ENCODE results near the gene NPAS3. TPM values are rescaled to one million over a fixed set of nuclear protein-coding genes. Genes with fewer than 3 reads are reported as not detected.

Gene NPAS3
- total and polyA plus RNA-seq, 2 of the 13 experiments (the other 11 are each of a cell fraction or from before 2014, with no cell fraction given), result not detected

DNA sequence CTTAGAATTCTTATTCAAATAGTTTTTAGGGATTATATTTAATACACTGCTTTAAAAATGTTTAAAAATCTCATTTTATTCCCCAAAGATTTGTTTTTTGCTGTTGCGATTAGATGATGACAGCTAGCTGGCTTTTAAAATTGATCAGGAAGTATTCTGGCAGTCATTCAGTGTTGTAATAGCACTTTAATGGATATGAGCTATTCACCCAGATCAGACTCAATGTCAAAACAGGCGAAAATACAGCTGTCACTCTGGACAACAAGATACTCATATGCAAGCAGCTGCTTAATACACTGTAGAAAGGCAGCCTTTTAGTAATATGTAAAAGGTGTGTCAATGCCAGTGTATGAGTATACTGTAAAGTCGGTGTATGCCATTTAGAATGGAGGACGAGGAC is 91.7 kb downstream of the NPAS3 start (continued):
- TF ChIP-seq DZIP1 (CRISPR knock-in tag; IDR thresholded peaks at IDR 0.05), result no peak

DNA sequence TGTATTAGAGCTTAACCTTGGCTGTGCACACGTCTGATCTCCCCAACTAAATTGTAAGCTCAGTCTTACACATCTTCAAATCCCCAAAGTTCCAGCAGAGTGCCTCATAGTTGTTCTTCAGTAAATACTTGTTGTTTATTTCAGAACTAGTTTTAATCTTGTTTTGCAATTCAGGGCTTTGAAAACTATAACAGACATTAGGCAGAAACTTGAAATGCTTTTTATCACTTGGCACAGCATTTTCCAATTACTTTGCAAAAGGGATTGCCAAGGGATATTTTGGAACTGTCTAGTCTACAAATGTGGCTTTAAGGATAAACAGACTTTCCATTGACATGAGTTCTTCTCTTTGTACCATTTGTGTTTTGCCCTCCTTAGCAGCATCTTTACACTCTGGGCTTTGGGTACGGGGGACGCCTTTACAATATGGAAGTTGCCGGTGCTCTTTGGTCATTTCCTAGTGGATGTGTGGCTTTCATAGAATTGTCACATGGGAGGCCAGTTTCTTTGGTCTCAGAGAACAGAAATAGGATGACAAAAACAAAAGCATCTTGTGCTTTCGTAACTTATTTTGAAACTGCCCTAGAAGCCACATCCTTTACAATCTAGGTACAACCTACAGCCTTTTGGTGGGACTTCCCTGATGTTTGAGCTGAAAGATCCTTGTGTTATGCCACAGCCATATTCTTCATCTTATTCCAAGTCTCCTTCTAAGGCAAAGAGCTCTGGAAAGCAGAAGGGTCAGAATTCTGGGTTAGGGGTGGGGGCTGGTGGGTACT is 96.9 kb downstream of the NPAS3 start:
- Histone ChIP-seq H3K4me1 (ENCODE audit: insufficient read depth, low read length) (no peaks in the 10 kb centered on the region), H3K4me3 (replicated peaks in 1 of 3; ENCODE audit: insufficient read depth in 1 of 3, low read depth in 2 of 3, low read length in 3 of 3) (no peak overlapping the region), H3K9me3 (ENCODE audit: low read length) (peaks cover 44% of the 10 kb centered on the region), H2AFZ (ENCODE audit: low read length) (no peak overlapping the region), H3K27me3 (ENCODE audit: control insufficient read depth in 1 of 2, insufficient read depth in 2 of 2, low read length in 2 of 2) (no peaks in the 10 kb centered on the region), H3K36me3 (replicated peaks in 1 of 2; ENCODE audit: control insufficient read depth in 1 of 2, insufficient read depth in 2 of 2, low read length in 2 of 2) (no peaks in the 10 kb centered on the region), H3K4me2 (ENCODE audit: low read depth, low read length) (no peak overlapping the region), H3K27ac (ENCODE audit: extremely low read length, insufficient read depth, low read length) (no peak overlapping the region), H4K20me1 (ENCODE audit: insufficient read depth, low read length) (no peaks in the 10 kb centered on the region), H3K9ac (ENCODE audit: insufficient read depth, low read depth, low read length) (no peak overlapping the region), H3K79me2 (ENCODE audit: insufficient read depth, low read length) (no peaks in the 10 kb centered on the region)
- POLR2A ChIA-PET, result no interaction called here
- DNase-seq (ENCODE audit: low spot score), result no peak
- in situ Hi-C loops (cut with HindIII; ENCODE audit: extremely low pct_ligation_motif_present, low pct_unique_long_range_greater_than_20kb), result no loop called here
- intact Hi-C loops (cut with micrococcal nuclease; ENCODE audit: unreplicated experiment), result no loop called here
- FAIRE-seq, result no peak
- no peak for ATAC-seq
- 6% methylated on average over 5 of the region's 5 CpGs for WGBS (ENCODE audit: low lambda C conversion rate)
- CTCF ChIA-PET (ENCODE audit: low intra/inter-chr PET ratio, low total read pairs), result no interaction called here
- BruUV-seq (replicated peaks), result no TSS peak
- TF ChIP-seq TFAP4 (IDR thresholded peaks at IDR 0.05; ENCODE audit: borderline replicate concordance, low read depth) (no peak), ZFP90 (CRISPR knock-in tag; IDR thresholded peaks at IDR 0.05; ENCODE audit: borderline replicate concordance) (no peak), ZNF484 (CRISPR knock-in tag; IDR thresholded peaks at IDR 0.05; ENCODE audit: borderline replicate concordance, low read depth) (no peak), MED13 (CRISPR knock-in tag; IDR thresholded peaks at IDR 0.05) (no peak), ZNF614 (CRISPR knock-in tag; IDR thresholded peaks at IDR 0.05; ENCODE audit: borderline replicate concordance) (no peak), SALL2 (CRISPR knock-in tag; IDR thresholded peaks at IDR 0.05) (no peak), MIER3 (CRISPR knock-in tag; IDR thresholded peaks at IDR 0.05; ENCODE audit: borderline replicate concordance) (no peak), ZFP36L1 (CRISPR knock-in tag; IDR thresholded peaks at IDR 0.05) (no peak), ZNF18 (CRISPR knock-in tag; IDR thresholded peaks at IDR 0.05; ENCODE audit: insufficient replicate concordance) (no peak)
- TF ChIP-seq, protein P1, sequence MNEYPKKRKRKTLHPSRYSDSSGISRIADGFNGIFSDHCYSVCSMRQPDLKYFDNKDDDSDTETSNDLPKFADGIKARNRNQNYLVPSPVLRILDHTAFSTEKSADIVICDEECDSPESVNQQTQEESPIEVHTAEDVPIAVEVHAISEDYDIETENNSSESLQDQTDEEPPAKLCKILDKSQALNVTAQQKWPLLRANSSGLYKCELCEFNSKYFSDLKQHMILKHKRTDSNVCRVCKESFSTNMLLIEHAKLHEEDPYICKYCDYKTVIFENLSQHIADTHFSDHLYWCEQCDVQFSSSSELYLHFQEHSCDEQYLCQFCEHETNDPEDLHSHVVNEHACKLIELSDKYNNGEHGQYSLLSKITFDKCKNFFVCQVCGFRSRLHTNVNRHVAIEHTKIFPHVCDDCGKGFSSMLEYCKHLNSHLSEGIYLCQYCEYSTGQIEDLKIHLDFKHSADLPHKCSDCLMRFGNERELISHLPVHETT (CRISPR knock-in tag; conservative IDR thresholded peaks at IDR 0.05), result no peak
- TF ChIP-seq, protein P2, sequence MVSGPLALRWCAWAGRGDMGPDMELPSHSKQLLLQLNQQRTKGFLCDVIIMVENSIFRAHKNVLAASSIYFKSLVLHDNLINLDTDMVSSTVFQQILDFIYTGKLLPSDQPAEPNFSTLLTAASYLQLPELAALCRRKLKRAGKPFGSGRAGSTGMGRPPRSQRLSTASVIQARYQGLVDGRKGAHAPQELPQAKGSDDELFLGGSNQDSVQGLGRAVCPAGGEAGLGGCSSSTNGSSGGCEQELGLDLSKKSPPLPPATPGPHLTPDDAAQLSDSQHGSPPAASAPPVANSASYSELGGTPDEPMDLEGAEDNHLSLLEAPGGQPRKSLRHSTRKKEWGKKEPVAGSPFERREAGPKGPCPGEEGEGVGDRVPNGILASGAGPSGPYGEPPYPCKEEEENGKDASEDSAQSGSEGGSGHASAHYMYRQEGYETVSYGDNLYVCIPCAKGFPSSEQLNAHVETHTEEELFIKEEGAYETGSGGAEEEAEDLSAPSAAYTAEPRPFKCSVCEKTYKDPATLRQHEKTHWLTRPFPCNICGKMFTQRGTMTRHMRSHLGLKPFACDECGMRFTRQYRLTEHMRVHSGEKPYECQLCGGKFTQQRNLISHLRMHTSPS (CRISPR knock-in tag; IDR thresholded peaks at IDR 0.05; ENCODE audit: low read depth), result no peak

Measured in HepG2 (cell line).